OCI-LY7 (cell line): ENCODE results near the gene MSH2. TPM values are rescaled to one million over a fixed set of nuclear protein-coding genes. Genes with fewer than 3 reads are reported as not detected.

Experiments used
- BruUV-seq: library from RNA; stranded (reverse); fragments of 400-500 nt; replicated peaks from 2 replicates; lab custom pipeline; 2021; lab: Mats Ljungman, UMichigan
- CTCF ChIA-PET: fragments of 300-600 bp; sonication (Branson Sonifier 250); formaldehyde crosslinking; loops from one replicate; lab custom pipeline; 2022; ENCODE audit warnings: antibody characterized with exemption; ENCODE audit not compliant: unreplicated experiment; lab: Charles Lee
- POLR2A ChIA-PET: fragments of 300-600 bp; sonication (Branson Sonifier 250); formaldehyde crosslinking; loops from one replicate; lab custom pipeline; 2022; ENCODE audit warnings: antibody characterized with exemption; lab: Charles Lee
- DNase-seq: peaks from one replicate; pipeline ENCODE4 v3.0.0-alpha.2; 2015; ENCODE audit warnings: low spot score
- H2AFZ ChIP-seq: fragments of 200-600 bp; sonication (generic), shearing (Covaris generic); 2 replicates; pipeline ENCODE4 v1.6.1; 2014; ENCODE audit warnings: mild to moderate bottlenecking, antibody characterized with exemption, low read length, moderate library complexity
- H3K27ac ChIP-seq: fragments of 200-600 bp; sonication (generic); 2 replicates; pipeline ENCODE4 v1.5.1; 2014; ENCODE audit warnings: mixed run types, low read depth, mild to moderate bottlenecking, moderate library complexity, low read length, inconsistent platforms; ENCODE audit not compliant: poor library complexity, severe bottlenecking
- H3K36me3 ChIP-seq: fragments of 200-600 bp; sonication (generic); 2 replicates; pipeline ENCODE4 v1.6.1; 2014; ENCODE audit warnings: mild to moderate bottlenecking, antibody characterized with exemption, low read length, moderate library complexity, mixed read lengths; ENCODE audit not compliant: insufficient read depth
- H3K4me1 ChIP-seq: fragments of 200-600 bp; sonication (generic); 2 replicates; pipeline ENCODE4 v1.5.1; 2014; ENCODE audit warnings: mild to moderate bottlenecking, low read length; ENCODE audit not compliant: insufficient read depth, poor library complexity, severe bottlenecking
- H3K4me2 ChIP-seq: fragments of 200-600 bp; sonication (generic); 2 replicates; pipeline ENCODE4 v1.6.1; 2014; ENCODE audit warnings: mild to moderate bottlenecking, low read length
- H3K4me3 ChIP-seq: fragments of 200-600 bp; sonication (generic); 2 replicates; pipeline ENCODE4 v1.5.1; 2014; ENCODE audit warnings: mild to moderate bottlenecking, low read depth, low read length; ENCODE audit not compliant: poor library complexity, severe bottlenecking
- H3K79me2 ChIP-seq: fragments of 200-600 bp; sonication (generic); 2 replicates; pipeline ENCODE4 v1.6.1; 2016; ENCODE audit warnings: low read depth, mild to moderate bottlenecking, low read length, moderate library complexity, mixed read lengths; ENCODE audit not compliant: insufficient read depth
- H3K9me2 ChIP-seq: fragments of 200-600 bp; sonication (generic); 2 replicates; pipeline ENCODE4 v1.6.1; 2016; ENCODE audit warnings: mild to moderate bottlenecking, low read length, mixed read lengths; ENCODE audit not compliant: insufficient read depth
- H3K9me3 ChIP-seq: fragments of 200-600 bp; sonication (generic); 2 replicates; pipeline ENCODE4 v1.6.1; 2014; ENCODE audit warnings: mild to moderate bottlenecking, mixed run types, low read length, mixed read lengths
- H4K20me1 ChIP-seq: fragments of 200-600 bp; sonication (generic); 2 replicates; pipeline ENCODE4 v1.6.1; 2014; ENCODE audit warnings: mild to moderate bottlenecking, antibody characterized with exemption, low read length, moderate library complexity, mixed read lengths; ENCODE audit not compliant: insufficient read depth
- EZH2phosphoT487 ChIP-seq: fragments of 200-600 bp; sonication (generic); IDR thresholded peaks from 2 replicates; pipeline ENCODE4 v1.6.1; 2018; ENCODE audit warnings: low read depth, borderline replicate concordance, mild to moderate bottlenecking, mixed run types, antibody characterized with exemption, low read length, moderate library complexity, mixed read lengths
- intact Hi-C: fragments of 100-400 bp; cut with micrococcal nuclease; formaldehyde crosslinking; loops from one replicate; pipeline ENCODE4 v1.10.0; 2022; ENCODE audit not compliant: unreplicated experiment
- total RNA-seq, 2 experiments: library from RNA; depleted of rRNA in 1 of 2; stranded (reverse); fragments of >200 nt in 1 of 2; shearing (Covaris generic) in 1 of 2; gene quantifications; 2 replicates each; pipeline ENCODE4 v1.2.3, GENCODE V29; 2014 to 2022
- TF ChIP-seq, protein P1 (sequence below): fragments of 200-600 bp; sonication (generic); conservative IDR thresholded peaks from 2 replicates; pipeline ENCODE4 v1.5.1; 2014; ENCODE audit warnings: mild to moderate bottlenecking, antibody characterized with exemption, low read length, moderate library complexity, mixed read lengths

The MSH2 gene
- total RNA-seq, 2 experiments from 2014 or later, result 96.8 to 97.8 TPM

DNA sequence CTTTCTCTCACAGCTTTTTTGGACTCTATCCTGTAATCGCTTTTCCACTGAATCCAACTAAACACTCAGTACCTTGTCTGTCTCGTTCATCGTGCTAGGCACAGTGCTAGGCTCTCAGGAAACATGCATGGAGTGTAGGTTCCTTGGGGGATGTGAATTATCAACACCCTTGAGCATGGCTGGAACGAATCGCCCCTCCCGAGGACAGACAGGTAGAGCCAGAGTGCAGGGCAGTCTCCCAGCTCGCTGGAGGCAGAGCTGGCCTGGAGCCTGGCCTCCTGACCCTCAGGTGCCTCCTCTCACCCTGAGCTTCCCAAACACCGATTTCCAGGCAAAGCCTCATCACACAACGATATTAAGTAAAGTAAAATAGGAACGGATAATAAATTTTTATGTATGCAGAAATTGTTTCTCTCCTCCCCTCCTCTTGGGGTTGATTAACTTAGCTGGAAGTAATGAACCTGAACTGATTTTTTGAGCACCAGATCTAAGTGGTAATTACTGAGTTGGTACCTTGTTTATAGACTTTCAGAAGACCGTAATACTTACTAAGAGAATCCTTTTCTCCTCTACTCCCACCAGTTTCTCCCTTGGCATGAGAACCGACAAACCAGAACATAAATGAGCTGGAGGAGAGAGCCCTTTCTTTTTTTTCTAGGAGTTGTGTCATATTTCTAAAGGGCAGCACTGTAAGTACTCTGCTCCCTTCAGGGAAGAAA lies 90.5 kb downstream of the MSH2 start:
- POLR2A ChIA-PET, result interaction anchor here (0.6 to 1.5 kb wide), 3 partner anchors 13 to 763 kb away, joined by 3 to 4 read pairs (median 3); no protein-coding TSS in a partner anchor
- Histone ChIP-seq H3K4me2 (no peak overlapping the region), H2AFZ (no peak overlapping the region), H3K4me3 (no peak overlapping the region), H3K4me1 (no peaks in the 10 kb centered on the region), H3K79me2 (no peaks in the 10 kb centered on the region), H3K36me3 (peaks cover 2% of the 10 kb centered on the region; the same call in 1 of the 2 replicates), H3K9me3 (peaks cover 16% of the 10 kb centered on the region; the same call in 1 of the 2 replicates), H3K9me2 (no peaks in the 10 kb centered on the region), H4K20me1 (no peaks in the 10 kb centered on the region), H3K27ac (no peak overlapping the region)
- no peak for DNase-seq
- TF ChIP-seq, protein P1, sequence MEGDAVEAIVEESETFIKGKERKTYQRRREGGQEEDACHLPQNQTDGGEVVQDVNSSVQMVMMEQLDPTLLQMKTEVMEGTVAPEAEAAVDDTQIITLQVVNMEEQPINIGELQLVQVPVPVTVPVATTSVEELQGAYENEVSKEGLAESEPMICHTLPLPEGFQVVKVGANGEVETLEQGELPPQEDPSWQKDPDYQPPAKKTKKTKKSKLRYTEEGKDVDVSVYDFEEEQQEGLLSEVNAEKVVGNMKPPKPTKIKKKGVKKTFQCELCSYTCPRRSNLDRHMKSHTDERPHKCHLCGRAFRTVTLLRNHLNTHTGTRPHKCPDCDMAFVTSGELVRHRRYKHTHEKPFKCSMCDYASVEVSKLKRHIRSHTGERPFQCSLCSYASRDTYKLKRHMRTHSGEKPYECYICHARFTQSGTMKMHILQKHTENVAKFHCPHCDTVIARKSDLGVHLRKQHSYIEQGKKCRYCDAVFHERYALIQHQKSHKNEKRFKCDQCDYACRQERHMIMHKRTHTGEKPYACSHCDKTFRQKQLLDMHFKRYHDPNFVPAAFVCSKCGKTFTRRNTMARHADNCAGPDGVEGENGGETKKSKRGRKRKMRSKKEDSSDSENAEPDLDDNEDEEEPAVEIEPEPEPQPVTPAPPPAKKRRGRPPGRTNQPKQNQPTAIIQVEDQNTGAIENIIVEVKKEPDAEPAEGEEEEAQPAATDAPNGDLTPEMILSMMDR, result no peak
- no peak for TF ChIP-seq EZH2phosphoT487
- no TSS peak for BruUV-seq
- CTCF ChIA-PET, result no interaction called here
- intact Hi-C loops, result no loop called here

DNA sequence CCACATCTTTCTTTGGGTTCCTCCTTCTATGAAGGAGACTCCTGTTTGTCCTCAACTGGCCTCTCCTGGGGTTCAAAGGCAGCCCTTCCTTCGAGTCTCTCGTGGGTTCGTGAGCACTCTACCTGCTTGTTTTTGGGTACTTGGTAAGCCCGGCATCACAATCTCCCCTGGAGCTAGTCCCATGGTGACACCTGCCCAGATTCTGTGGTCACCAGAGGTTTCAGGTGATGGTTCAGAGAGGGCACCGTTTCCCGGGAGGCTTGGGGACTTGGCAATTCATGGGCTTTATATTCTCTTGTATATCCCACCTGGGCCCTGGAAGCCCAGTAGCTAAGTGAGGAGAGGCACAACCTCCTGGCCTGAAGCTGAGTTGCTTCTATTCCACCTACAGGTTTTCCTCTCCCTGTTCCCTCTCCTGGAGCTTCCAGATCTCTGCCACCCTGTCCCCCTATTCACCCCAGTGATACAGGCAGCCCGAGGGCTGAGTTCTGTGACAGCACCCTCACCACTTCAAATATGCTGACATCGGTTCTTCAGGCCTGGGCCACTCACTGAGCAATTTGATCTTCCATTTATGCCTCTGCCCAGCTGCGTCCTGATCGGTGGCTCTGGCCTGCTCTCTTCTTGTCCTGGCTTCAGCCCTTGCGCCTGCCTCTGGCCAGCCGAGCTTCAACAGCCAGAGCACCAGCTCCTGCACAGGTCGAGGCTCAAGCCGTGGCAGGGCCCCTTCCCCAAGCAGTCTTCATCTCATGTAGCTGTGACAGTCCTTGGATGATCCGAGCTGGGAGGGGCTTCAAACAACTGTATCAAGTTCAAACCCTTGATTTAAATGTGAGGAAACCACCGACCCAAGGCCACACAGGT lies 91.5 kb downstream of the MSH2 start:
- no peak for DNase-seq
- Histone ChIP-seq H3K27ac (no peak overlapping the region), H4K20me1 (no peaks in the 10 kb centered on the region), H3K4me1 (no peaks in the 10 kb centered on the region), H3K9me2 (no peaks in the 10 kb centered on the region), H2AFZ (no peak overlapping the region), H3K79me2 (no peaks in the 10 kb centered on the region), H3K4me3 (no peak overlapping the region), H3K4me2 (no peak overlapping the region), H3K36me3 (peaks cover 6% of the 10 kb centered on the region; the same call in 1 of the 2 replicates), H3K9me3 (peaks cover 24% of the 10 kb centered on the region; the same call in 1 of the 2 replicates)
- no TSS peak for BruUV-seq
- CTCF ChIA-PET, result no interaction called here
- no peak for TF ChIP-seq EZH2phosphoT487
- TF ChIP-seq, protein P1, result no peak
- POLR2A ChIA-PET, result interaction anchor here (0.6 to 1.5 kb wide), 2 partner anchors 28 to 146 kb away, joined by 4 to 5 read pairs; no protein-coding TSS in a partner anchor
- intact Hi-C loops, result no loop called here
